ENCODE results near the gene CSNK1D.

CSNK1D gene

GRCh38 chr17:82236142-82236971, 37.1 kb downstream of the CSNK1D start:
- TF ChIP-seq, protein P1, sequence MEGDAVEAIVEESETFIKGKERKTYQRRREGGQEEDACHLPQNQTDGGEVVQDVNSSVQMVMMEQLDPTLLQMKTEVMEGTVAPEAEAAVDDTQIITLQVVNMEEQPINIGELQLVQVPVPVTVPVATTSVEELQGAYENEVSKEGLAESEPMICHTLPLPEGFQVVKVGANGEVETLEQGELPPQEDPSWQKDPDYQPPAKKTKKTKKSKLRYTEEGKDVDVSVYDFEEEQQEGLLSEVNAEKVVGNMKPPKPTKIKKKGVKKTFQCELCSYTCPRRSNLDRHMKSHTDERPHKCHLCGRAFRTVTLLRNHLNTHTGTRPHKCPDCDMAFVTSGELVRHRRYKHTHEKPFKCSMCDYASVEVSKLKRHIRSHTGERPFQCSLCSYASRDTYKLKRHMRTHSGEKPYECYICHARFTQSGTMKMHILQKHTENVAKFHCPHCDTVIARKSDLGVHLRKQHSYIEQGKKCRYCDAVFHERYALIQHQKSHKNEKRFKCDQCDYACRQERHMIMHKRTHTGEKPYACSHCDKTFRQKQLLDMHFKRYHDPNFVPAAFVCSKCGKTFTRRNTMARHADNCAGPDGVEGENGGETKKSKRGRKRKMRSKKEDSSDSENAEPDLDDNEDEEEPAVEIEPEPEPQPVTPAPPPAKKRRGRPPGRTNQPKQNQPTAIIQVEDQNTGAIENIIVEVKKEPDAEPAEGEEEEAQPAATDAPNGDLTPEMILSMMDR (IDR thresholded peaks at IDR 0.05; ENCODE audit: extremely low read depth, missing control alignments): peak; percentile 68
- no peak for DNase-seq (ENCODE audit: low spot score)

DNA sequence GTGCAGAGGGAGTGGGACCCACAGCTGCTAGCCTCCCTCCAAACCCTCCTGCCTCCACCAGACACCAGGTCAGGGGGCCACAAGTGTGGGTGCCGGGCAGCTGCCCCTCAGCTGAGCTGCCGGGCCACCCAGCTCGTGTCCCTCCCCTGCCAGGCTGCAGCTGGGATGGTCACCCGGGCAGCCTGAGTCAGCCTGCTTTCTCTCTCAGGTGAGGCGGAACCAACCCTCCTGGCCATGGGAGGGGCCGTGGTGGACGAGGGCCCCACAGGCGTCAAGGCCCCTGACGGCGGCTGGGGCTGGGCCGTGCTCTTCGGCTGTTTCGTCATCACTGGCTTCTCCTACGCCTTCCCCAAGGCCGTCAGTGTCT, 37.7 kb downstream of the CSNK1D start:
- no peak for DNase-seq (ENCODE audit: low spot score)
- TF ChIP-seq, protein P1 (IDR thresholded peaks at IDR 0.05; ENCODE audit: extremely low read depth, missing control alignments): no peak

GRCh38 chr17:82235056-82235774, 38.3 kb downstream of the CSNK1D start:
- DNase-seq (ENCODE audit: low spot score): no peak
- TF ChIP-seq, protein P1 (IDR thresholded peaks at IDR 0.05; ENCODE audit: extremely low read depth, missing control alignments): no peak

- no peak for DNase-seq (ENCODE audit: low spot score)
- TF ChIP-seq, protein P1 (IDR thresholded peaks at IDR 0.05; ENCODE audit: extremely low read depth, missing control alignments): no peak
These were observed 39.1 kb downstream of the CSNK1D start for GRCh38 chr17:82234211-82235055.

DNA sequence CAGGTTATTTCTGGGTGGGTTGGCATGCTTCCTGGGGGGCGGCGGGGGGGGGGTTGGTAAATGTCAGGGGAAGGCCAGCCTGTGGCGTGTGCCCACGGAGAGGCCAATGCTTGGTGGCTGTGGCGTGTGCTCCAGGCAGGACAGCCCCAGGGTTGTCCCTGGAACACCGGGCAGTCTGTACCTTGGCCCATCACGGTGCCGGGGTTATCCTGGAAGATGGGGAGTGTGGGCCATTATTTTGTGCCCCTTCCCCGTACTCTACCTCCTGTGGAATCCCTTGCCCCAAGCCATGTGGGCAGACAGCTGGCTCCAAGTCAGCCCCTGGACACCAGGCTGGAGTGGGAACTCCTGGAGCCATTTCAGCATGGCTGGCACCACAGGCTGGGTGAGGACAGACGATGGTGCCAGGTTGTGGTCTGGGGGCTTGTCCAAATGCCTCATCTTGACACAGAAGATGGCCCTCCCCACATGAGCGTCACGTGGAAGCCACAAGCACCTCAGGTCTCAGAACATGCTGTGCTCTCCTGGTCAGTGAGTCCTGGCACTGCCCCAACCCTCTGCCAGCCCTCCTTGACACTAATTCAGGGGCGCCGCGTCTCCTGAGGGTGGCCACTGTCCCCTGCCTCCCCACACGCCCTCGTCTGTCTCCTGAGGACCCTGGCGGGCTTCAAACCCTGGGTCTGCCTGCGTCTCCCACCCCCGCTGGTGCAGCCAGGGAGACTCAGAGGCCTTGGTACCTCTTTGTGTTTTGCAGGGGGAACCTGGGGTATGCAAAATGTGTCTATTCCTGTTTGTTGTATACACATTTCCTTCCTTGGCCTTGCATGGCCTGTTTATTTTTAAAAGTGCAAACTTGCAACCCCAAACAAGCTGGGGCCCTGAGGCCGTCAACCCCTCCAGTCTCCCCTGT, 40.4 kb downstream of the CSNK1D start:
- DNase-seq (ENCODE audit: low spot score): no peak
- TF ChIP-seq, protein P1 (IDR thresholded peaks at IDR 0.05; ENCODE audit: extremely low read depth, missing control alignments): no peak

- no peak for DNase-seq (ENCODE audit: low spot score)
- TF ChIP-seq, protein P1 (IDR thresholded peaks at IDR 0.05; ENCODE audit: extremely low read depth, missing control alignments): no peak
These were observed 41.1 kb downstream of the CSNK1D start for GRCh38 chr17:82232322-82232820.
